Measurements from ENCODE around the gene WDR6. TPM values are rescaled to one million over a fixed set of nuclear protein-coding genes. Genes with fewer than 3 reads are reported as not detected.

The WDR6 gene
- total RNA-seq, 1 experiment from 2014 or later: 174 TPM

- TF ChIP-seq MAX (IDR thresholded peaks at IDR 0.05): no peak
- TF ChIP-seq ATF3 (IDR thresholded peaks at IDR 0.05): no peak
- no peak for TF ChIP-seq TCF7L2 (IDR thresholded peaks at IDR 0.05; ENCODE audit: borderline replicate concordance, extremely low read depth, insufficient read depth, insufficient read length)
- TF ChIP-seq EZH2phosphoT487 (IDR thresholded peaks at IDR 0.05; ENCODE audit: borderline replicate concordance): no peak
- no peak for TF ChIP-seq REST (IDR thresholded peaks at IDR 0.05; ENCODE audit: low read depth)
- TF ChIP-seq ZNF274 (IDR thresholded peaks at IDR 0.05; ENCODE audit: low read depth, low read length): no peak
- no peak for TF ChIP-seq EGR1 (IDR thresholded peaks at IDR 0.05; ENCODE audit: low read depth)
- no peak for TF ChIP-seq YY1 (IDR thresholded peaks at IDR 0.05; ENCODE audit: extremely low read depth, insufficient replicate concordance, low read depth, low read length)
Observed at GRCh38 chr3:49006408-49007067, 653 bp upstream of the WDR6 start (continued).
